Erythroblast (primary cell): Measurements from ENCODE around the gene XAGE5.
"Not testable (repeated sequence)": the region's sequence is repeated elsewhere in the genome, so short reads cannot be mapped to it uniquely, and the experiment has no call there.

Experiments used
- GATA1 ChIP-seq: IDR thresholded peaks from 2 replicates; pipeline ENCODE4 v1.6.1; 2011; ENCODE audit warnings: low read depth, mild to moderate bottlenecking, control low read depth, low read length, moderate library complexity
- POLR2A ChIP-seq: IDR thresholded peaks from 2 replicates; pipeline ENCODE4 v1.6.1; 2011; ENCODE audit warnings: mild to moderate bottlenecking, low read length

DNA sequence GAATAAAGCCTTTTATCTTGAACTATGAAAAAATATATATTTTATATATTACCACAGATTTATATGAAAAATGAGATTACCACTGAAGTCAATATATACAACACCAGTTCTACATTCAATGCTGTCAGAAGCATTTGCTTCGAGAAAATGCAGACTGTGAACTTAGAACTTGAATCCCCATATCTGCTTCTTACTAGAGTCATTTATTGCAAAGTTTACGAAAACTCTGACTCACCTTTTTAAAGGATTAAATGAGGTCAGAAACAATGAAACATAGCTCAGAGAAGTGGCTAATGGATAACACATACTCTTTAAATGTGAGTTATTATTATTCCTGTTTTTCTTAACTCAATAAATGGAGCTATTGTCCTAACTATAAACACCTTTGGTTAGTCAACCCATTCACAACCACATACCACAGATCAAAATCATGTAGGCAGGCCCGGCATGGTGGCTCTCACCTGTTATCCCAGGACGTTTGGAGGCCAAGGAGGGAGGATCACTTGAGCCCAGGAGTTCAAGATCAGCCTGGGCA, 46.0 kb downstream of the XAGE5 start:
- not testable (repeated sequence) for TF ChIP-seq POLR2A, GATA1
